HG03139 (cell line): Measurements from ENCODE around the gene SLC44A2.

Experiments
- ATAC-seq: cut with Tn5 transposase; IDR thresholded peaks from one replicate; pipeline ENCODE4 v1.9.1; 2021; ENCODE audit not compliant: unreplicated experiment

SLC44A2 gene

DNA sequence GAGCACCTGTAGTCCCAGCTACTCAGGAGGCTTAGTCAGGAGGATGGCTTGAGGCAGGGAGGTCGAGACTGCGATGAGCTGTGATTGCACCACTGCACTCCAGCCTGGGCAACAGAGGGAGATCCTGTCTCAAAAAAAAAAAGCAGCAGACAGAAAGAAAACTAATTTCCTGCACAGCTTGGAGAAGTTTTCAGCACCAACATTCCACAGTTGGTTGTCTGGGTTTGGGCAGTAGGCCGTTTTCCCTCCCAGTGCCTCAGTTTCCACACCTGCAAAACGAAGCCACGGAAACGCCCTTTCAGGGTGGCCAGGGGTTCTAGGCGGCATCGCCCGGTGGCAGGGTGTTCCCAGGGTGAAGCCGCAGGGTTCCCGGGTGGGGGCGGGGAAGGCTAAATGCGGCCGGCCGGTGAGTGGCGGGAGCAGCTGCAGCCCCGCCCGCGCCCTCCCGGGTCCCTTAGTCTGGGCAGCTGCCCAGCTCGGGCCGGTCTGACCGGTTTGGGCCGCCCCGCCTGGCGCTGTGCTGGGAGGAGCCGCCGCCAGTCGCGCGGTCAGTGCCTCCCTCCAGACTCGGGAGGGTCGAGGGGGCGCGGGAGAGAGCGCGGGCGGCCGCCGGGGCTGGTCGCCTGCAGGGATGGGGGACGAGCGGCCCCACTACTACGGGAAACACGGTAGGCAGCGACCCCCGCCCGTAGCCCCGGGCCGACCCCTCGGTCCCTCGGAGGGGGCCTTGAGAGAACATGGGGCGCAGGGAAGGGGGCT is at the start of gene SLC44A2:
TSS of gene SLC44A2 (plus strand) at position 551 of the 759 bp plus-strand sequence. CDS start at position 632, 81 bp downstream.
- ATAC-seq = no peak

GRCh38 chr19:10577951-10578350 is 47.4 kb upstream of the SLC44A2 start:
- no peak for ATAC-seq

- ATAC-seq = no peak
These were observed 44.2 kb upstream of the SLC44A2 start for GRCh38 chr19:10580979-10581631.

GRCh38 chr19:10582091-10582490 is 43.3 kb upstream of the SLC44A2 start:
- no peak for ATAC-seq

GRCh38 chr19:10583036-10583776 is 42.1 kb upstream of the SLC44A2 start:
- no peak for ATAC-seq

DNA sequence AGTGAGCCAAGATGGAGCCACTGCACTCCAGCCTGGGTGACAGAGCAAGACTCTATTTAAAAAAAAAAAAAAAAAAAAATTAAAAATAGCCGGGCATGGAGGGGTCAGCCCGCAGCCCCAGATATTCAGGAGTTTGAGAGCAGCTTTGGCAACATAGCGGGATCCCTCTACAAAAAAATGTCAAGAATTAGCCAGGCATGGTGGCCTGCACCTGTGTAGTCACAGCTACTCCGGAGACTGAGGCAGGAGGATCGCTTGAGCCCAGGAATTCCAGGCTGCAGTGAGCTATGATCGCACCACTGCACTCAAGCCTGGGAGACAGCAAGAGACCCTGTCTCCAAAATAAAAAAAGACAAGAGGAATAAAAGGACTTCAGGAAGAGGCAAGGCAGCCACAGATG is 39.0 kb upstream of the SLC44A2 start:
- ATAC-seq = no peak

- no peak for ATAC-seq
These were observed 38.1 kb upstream of the SLC44A2 start, which contains the start of gene AP1M2 for GRCh38 chr19:10587022-10587838. Gene AP1M2, minus strand, starts transcription at chr19:10587312. Its CDS starts 81 bp downstream, at chr19:10587231.

DNA sequence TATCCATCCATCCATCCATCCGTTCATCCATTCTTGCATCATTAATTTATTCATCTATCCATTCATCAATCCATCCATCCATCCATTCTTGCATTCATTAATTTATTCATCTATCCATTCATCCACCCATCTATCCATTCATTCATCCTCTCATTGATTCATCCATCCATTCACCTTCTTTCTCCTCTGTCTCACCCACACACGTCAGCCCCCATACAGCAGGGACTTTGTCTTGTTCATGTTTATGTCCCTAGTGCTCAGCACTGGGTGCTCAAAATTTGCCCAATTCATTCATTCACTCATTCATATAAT is 37.6 kb upstream of the SLC44A2 start:
- no peak for ATAC-seq

GRCh38 chr19:10593148-10593547 is 32.2 kb upstream of the SLC44A2 start:
- ATAC-seq = no peak

DNA sequence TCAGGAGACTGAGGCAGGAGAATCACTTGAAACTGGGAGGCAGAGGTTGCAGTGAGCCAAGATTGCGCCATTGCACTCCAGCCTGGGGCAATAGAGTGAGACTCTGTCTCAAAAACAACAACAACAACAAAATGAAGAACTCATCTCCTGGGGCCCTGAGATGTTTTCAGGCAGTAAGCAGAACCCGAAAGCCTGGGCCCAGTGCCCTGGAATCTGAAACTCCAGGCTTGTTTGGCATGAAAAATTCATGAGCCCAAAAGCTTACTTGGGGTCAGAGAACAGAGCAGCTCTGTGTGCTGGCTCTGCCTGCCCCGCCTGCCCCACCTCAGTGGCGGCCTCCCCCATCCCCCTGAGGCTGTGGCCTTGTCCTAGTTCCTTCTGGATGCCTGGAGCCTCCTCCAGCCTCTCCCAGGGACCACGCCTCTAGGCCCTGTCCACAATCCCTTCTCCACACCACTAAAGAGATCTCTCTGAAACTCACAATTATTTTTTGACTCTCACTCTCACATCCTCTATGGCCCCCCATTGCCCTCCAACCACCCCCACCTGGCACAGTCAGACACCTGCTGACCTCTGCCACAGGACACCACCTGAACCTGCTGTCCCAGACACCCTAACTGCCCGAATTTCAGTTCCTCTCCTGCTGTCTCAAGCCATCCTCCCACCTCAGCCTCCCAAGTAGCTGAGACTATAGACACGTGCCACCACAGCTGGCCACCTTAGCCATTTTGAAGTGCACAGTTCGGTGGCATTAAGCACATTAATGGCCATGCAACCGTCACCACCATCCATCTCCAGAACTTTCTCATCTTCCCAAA is 31.3 kb upstream of the SLC44A2 start:
- ATAC-seq = no peak

DNA sequence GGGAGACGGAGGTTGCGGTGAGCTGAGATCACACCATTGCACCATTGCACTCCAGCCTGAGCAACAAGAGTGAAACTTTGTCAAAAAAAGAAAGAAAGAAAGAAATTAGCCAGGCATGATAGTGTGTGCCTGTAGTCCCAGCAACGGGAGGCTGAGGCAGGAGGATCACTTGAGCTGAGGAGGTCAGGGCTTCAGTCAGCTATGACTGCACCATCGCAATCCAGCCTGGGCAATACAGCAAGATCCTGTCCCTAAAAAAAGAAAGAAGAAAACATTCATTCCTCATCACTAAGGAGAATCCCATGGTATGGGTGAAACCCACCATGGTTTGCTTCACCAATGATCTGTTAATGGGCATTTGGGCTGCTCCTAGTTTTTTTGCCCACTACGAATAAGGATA is 25.2 kb upstream of the SLC44A2 start:
- no peak for ATAC-seq

DNA sequence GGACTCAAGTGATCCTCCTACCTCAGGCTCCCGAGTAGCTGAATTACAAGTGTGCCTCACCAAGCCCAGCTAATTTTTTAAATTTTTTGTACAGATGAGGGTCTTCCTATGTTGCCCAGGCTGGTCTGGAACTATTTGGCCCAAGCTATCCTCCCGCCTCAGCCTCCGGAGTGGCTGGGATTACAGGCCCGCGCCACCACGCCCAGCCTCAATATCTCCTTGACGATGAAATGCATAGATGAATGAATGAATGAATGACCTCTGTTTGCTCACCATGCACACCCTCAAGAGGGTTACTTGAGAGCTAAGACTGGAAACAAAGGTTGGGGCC is 23.4 kb upstream of the SLC44A2 start:
- ATAC-seq = no peak

GRCh38 chr19:10602330-10603083 is 22.8 kb upstream of the SLC44A2 start:
- peak; percentile 48 for ATAC-seq

DNA sequence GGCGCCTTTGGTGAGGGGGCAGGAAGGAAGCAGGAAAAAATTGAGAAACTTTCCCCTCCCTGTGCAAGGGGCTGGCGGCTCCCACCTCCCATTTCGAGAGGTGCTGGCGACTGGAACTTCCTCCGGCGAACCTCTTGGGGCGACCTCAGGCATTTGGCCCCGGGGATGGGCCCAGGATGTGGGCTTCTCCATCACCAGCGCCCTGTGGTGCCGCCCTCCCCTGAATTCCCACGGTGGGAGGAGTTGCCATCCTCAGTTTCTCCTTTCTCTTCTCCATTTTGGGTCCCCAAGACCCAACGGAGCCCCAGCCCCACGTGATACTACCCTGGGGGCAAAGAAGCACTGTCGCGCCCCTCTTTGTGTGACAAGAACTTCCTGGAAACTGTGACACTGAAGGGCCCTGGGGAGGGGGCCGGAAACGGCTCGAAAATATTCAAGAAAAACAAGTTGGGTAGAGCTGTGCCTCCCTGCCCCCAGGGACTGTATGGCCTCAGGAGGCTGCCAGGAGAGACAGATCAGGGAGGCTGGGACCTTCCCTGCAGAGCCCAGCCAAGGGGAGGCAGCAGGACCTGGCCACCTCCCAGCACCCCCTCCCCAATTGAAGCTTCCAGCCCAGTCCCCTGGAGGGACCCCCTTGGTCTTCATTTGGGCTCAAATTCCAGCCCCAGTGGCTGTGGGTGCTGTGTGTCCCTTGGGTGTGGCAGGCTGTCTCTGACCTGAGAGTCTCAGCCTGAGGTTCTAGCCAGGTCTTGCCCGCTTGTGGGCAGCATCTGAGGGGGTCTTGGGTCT is 22.1 kb upstream of the SLC44A2 start:
- ATAC-seq = peak; percentile 50

- ATAC-seq = no peak
These were observed 21.4 kb upstream of the SLC44A2 start for GRCh38 chr19:10603873-10604459.

DNA sequence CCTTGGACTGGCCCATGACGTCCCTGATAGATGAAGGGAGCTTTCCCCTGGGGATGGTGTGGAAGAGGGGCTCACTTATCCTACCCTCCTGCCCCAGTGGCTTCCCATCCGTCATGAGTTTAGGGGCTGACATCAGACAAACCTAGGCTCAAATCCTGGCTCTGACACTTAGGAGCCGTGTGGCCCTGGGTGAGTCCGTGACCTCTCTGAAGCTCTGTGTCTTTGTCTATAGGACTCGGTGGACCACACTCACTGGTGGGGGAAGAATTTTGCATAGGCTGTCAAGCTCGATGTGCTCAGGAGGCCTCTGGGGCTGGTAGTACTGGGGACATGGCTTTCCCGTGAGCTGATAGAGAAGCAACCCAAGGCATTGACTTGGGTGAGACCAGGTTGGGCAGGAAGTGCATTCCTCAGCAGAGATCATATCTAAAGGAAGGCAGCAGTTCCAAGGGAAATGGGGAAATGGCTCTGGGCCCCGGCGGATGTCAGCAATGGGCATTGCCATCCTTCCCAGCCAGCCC is 20.8 kb upstream of the SLC44A2 start:
- no peak for ATAC-seq

DNA sequence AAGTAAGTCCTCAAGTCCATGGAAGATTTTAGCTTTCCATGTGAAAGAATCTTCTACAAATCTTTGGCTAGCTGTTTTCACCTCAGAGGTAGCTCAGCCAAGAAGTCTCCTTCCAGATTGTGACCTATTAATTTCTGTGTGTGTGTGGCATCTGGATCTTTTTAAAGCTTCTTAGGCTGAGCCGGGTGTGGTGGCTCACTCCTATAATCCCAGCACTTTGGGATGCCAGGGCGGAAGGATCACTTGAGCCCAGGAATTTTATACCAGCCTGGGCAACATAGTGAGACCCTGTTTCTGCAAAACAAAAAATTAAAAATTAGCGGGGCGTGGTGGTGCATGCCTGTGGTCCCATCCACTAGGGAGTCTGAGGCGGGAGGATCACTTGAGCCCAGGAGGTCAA is 13.4 kb upstream of the SLC44A2 start:
- no peak for ATAC-seq

DNA sequence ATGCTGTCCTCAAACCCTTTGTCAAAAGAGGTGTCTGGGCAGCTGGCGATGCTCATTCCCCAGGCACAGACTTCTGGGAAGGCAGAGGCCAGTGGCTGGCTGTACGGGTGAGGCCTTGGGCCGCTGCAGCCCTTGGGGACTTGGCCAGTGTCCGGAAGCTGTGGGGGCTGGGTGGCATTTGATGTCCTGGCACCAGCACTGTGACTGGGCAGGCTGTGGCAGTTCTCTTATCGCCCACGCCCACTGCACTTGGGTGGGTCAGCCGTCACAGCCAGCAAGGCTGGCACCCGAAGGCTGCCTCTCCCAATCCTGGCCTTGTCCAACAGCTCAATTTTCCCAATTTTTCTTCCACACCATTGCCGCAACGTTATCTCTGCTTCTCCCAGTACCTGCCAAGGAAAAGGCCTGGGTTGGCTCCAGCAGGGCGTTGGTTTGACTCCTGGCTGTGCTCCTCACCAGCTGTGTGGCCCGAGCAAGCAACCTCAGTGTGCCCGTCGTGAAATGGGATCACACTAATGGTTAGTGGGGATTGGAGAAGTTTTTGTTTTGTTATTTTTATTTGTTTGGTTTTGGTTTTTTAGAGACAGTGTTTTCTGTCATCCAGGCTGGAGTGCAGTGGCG is 12.7 kb upstream of the SLC44A2 start:
- no peak for ATAC-seq
